ENCODE measurements around the gene CALY.

GRCh38 chr10:133295426-133296320 is 41.0 kb downstream of the CALY start:
- TF ChIP-seq EZH2 (IDR thresholded peaks at IDR 0.05; ENCODE audit: borderline replicate concordance, low read length) = no peak
- TF ChIP-seq, protein P1, sequence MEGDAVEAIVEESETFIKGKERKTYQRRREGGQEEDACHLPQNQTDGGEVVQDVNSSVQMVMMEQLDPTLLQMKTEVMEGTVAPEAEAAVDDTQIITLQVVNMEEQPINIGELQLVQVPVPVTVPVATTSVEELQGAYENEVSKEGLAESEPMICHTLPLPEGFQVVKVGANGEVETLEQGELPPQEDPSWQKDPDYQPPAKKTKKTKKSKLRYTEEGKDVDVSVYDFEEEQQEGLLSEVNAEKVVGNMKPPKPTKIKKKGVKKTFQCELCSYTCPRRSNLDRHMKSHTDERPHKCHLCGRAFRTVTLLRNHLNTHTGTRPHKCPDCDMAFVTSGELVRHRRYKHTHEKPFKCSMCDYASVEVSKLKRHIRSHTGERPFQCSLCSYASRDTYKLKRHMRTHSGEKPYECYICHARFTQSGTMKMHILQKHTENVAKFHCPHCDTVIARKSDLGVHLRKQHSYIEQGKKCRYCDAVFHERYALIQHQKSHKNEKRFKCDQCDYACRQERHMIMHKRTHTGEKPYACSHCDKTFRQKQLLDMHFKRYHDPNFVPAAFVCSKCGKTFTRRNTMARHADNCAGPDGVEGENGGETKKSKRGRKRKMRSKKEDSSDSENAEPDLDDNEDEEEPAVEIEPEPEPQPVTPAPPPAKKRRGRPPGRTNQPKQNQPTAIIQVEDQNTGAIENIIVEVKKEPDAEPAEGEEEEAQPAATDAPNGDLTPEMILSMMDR (conservative IDR thresholded peaks at IDR 0.05 in 1 of 2, IDR thresholded peaks at IDR 0.05 in 1 of 2; ENCODE audit: extremely low read depth in 1 of 2, insufficient read depth in 1 of 2, low read depth in 1 of 2, low read length in 2 of 2) = no peak
